Measurements from ENCODE around the gene UBE3D.
"Not testable (repeated sequence)": the region's sequence is repeated elsewhere in the genome, so short reads cannot be mapped to it uniquely, and the experiment has no call there.

The UBE3D gene

GRCh38 chr6:82867946-82868345 is 197.7 kb downstream of the UBE3D start:
- no peak for DNase-seq

GRCh38 chr6:82866446-82866845 is 199.2 kb downstream of the UBE3D start:
- DNase-seq: no peak

GRCh38 chr6:82865461-82865860 is 200.2 kb downstream of the UBE3D start:
- no peak for DNase-seq

GRCh38 chr6:82863781-82864180 is 201.9 kb downstream of the UBE3D start:
- DNase-seq: no peak

GRCh38 chr6:82862543-82862942 is 203.1 kb downstream of the UBE3D start:
- no peak for DNase-seq

- no peak for DNase-seq
These were observed 204.5 kb downstream of the UBE3D start for GRCh38 chr6:82861121-82861520.

GRCh38 chr6:82856077-82856476 is 209.6 kb downstream of the UBE3D start:
- DNase-seq: not testable (repeated sequence)

GRCh38 chr6:82852904-82853303 is 212.7 kb downstream of the UBE3D start:
- DNase-seq: not testable (repeated sequence)

- no peak for DNase-seq
These were observed 222.3 kb downstream of the UBE3D start for GRCh38 chr6:82843291-82843885.

- DNase-seq: no peak
These were observed 222.9 kb downstream of the UBE3D start for GRCh38 chr6:82842721-82843120.

All from hematopoietic multipotent progenitor cell treated with erythropoietin and hydrocortisone succinate and interleukin-3 and kit ligand, for 6 days (in vitro differentiated cells).